ENCODE results near the gene CHD1.

CHD1 gene

DNA sequence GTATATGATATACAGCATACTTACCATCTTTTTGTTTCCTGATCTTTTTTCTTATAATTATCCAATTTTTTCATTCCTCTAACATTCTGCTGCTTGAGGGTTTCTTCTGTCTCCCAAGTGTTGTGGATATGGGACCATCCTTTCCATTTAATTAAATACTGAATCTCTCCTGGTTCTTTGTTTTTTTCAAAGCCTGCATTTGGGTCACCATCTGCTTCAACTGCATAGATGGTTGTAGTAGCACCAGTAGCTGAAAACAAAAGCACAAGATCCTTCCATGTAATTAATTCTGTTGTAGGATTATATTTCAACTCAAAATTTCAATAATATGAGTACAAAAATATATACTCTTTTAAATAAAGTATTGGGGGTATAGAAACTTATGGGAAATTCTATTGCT, 29.4 kb downstream of the CHD1 start:
- DNase-seq (ENCODE audit: low read depth in 2 of 2) = no peak

DNA sequence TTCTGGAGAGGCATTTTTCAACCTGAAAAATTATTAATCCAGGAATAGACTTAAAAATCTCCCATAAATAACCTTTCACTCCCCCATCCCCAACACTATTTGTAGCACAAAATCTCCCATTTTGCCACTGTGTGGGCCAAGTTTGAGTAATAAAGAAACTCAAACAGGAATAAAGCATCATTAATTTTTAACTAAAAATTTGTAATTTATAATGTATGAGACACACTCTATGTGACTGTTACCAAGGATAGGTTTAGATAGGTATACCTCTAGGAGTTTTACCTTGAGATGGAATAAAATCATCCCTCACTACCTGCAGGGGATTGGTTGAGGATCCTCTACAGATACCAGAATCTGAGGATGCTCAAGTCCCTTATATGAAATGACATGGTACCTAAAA, 30.1 kb downstream of the CHD1 start:
- no peak for DNase-seq (ENCODE audit: low read depth in 2 of 2)

DNA sequence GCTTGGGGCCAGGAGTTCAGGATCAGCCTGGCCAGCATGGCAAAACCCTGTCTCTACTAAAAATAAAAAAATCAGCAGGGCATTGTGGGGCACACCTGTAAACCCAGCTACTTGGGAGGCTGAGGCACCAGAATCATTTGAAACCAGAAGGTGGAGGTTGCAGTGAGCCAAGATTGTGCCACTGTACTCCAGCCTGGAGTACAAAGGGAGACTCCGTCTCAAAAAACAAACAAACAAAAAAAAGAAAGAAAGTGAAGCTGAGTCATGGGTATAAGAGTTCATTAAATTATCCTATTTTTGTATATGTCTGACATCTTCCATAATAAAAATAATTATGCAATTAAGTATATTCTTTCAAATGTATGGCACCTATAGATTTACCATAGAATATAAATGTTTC, 37.2 kb downstream of the CHD1 start:
- DNase-seq (ENCODE audit: low read depth in 2 of 2) = no peak

DNA sequence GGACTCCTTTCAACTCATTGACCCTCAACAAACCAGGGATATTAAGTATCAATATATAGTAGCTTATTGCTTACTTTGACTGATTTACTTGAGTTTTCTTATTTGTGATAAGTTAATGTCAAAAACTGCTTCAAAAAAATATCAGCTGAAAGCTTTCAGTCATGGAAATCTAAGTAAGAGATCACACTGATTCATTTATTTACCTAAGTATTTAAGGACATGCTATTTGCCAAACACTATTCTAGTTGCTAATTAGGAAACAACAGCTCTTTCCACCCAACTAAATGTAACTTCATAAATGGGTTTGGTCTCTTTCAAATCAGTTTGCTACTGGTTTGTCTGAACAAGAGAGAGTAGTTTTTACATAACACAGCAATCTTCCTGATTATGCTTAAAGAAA, 48.2 kb downstream of the CHD1 start:
- DNase-seq (ENCODE audit: low read depth in 2 of 2) = no peak

DNA sequence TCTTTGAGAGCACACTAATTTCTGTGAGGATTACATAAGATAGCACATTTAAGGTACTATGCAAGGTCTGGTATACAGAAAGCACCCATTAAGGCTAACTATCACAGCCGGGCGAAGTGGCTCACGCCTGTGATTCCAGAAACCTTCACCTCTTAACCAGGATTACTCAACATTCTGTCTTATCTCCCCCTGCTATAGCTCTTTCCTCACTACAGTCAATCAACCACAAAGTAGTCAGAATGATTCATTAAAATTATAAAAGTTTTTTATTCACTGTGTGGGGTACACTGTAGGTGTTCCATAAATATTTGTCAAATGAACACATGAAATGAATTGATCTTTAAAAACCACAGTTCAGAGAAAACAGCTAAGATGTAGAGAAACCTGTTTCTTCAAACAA, 48.7 kb downstream of the CHD1 start:
- DNase-seq (ENCODE audit: low read depth in 2 of 2) = no peak

DNA sequence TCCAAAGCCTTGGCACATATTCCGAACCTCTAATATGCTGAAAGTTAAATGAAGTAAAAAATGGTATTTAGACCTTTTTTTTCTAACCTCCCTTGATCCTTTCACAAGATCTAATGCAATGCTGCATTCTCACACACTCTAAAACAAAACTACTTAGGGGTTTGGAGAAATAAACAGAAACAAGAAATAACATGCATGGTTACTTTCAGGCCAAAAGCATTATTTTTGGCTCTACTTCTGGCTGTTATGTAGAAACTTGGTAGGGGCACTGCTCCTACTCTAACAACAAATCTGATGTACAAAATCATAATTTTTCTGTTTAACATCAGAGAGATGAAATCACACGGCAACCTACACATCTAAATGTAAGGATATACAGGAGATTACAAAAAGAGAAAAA, 51.2 kb downstream of the CHD1 start:
- DNase-seq (ENCODE audit: low read depth in 2 of 2) = no peak

DNA sequence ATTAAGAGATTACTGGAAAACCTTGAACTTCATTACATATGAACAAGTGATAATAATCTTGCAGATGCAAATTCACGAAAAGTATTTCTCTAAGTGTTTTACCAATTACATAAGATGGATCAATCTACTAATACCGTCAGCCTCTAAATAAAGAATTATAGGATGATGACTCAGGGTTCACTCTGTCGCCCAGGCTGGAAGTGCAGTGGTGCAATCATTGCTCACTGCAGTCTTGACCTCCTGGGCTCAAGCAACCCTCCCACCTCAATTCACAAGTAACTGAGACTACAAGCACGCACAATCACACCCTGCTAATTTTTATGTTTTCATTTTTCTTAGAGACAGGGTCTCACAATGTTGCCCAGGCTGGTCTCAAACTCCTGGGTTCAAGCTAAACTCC, 56.1 kb downstream of the CHD1 start:
- no peak for DNase-seq (ENCODE audit: low read depth in 2 of 2)

DNA sequence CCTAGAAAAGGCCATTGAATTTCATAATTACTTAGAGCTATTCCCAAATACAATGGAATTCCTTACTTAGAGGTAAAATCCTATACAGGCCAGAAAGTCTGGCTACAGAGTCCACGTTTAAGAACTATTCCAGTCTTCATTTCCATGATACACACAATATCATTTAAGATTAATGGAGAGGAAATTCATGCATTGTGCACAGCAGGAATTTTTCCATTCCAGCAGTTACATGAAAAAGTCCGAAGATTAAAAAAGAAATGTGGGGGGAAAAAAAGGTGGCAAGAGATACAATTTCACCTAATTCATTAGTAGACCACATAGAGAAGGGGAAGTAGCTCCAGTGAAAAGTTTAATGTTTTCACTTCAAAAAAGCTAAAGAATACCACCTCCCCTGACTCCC, 63.1 kb downstream of the CHD1 start:
- DNase-seq (ENCODE audit: low read depth in 2 of 2) = no peak

DNA sequence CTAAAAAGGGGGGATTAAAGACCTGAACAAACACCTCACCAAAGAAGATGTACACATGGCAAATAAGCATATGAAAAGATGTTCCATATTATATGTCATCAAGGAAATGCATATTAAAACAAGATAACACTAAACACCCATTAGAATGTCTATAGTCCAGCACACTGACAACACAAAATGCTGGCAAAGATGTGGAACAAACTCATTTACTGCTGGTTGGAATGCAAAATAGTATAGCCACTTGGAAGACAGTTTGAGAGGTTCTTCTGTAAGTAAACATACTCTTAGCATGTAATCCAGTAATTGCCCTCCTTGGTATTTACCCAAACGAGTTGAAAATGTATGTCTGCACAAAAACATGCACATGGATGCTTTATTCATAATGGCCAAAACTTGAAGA, 81.8 kb downstream of the CHD1 start:
- DNase-seq (ENCODE audit: low read depth in 2 of 2) = no peak

DNA sequence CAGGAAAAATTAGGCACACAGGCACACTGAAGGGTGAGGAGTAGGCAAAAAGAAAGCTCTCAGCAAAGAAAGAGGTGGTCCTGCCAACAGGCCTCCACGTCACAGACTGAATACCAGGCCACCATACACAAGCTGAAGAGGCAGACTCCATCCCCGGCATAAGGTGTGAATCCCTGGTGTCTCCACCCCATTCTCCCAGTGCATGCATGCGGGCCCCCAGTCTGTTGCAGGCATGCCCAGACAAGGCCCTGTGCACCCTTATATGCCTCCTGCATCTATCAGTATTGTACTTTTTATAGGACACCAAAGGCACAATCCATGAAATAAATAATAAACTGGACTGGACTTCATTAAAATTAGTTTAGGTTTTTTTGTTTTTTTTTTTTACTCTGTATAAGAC, 82.3 kb downstream of the CHD1 start:
- DNase-seq (ENCODE audit: low read depth in 2 of 2) = no peak

DNA sequence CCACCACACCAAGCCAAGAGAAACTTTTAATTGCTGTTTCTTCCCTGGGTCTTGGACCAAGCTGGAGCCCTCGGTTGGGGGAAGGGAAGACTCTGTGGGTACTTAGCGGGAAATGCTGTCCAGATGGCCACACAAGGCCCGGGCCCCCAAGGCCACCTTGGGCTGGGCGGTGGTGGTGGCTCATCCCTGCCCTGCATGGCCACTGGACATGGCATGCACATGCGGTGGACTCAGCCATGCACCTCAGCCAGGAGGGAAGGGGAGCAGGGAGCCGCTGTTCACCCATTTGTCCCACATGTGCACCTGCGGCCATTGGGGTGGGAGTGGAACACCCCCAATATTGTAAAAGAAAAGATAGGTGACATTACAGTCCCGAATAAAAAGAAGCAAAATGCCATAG, 82.9 kb downstream of the CHD1 start:
- no peak for DNase-seq (ENCODE audit: low read depth in 2 of 2)

DNA sequence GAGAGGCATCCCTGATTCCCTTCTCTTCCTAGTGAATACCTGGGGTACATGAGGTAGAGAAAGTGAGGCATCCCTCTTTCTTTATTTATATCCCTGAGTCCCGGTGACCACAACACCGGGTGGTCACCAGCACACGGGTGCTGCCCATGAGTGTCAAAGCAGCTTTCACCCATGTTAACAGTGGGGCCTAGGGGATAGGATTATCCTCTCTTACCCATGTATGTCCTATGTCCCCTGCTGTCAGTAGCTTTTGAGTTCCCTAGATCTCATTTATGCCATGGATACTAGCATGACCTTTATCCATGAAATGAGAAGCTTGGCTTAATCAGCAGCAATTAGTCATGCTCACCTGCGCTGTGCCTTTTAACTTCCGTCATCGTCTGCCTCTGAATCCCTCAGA, 83.9 kb downstream of the CHD1 start:
- no peak for DNase-seq (ENCODE audit: low read depth in 2 of 2)

DNA sequence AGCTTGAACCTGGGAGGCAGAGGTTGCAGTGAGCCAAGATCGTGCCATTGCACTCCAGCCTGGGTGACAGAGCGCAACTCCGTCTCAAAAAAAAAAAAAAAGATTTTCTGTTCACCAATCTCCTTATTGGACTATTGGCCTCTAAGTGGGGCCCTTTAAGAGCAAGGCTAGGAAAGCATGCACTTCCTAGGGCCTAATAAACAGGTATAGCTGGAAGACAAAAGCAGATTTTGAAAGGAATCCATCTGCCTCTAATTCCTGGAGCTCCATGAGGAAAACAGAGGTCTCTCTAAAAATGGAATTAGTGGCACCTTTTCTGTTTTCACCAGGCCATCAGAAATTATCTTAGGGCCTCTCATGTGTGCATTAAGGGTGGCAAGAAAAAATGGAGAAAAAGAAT, 85.3 kb downstream of the CHD1 start:
- no peak for DNase-seq (ENCODE audit: low read depth in 2 of 2)

DNA sequence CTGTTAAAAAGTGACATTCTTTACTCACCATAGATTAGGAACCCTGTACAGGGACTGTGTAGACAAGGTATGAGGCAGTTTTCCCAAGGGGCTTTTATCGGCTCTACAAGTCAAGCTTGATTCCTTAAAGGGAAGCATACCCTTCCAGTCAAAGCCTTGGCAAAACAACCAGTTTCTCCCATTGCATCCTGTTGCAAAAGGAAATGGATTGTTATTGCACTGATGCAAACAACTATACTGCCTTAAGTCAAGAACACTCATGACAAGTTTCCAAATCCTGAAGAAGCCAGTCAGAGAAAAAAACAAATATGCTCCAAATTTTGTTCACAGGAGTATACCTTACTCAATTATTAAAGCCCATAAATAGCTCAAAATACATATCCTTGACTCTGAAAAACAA, 87.9 kb downstream of the CHD1 start:
- DNase-seq (ENCODE audit: low read depth in 2 of 2) = no peak

DNA sequence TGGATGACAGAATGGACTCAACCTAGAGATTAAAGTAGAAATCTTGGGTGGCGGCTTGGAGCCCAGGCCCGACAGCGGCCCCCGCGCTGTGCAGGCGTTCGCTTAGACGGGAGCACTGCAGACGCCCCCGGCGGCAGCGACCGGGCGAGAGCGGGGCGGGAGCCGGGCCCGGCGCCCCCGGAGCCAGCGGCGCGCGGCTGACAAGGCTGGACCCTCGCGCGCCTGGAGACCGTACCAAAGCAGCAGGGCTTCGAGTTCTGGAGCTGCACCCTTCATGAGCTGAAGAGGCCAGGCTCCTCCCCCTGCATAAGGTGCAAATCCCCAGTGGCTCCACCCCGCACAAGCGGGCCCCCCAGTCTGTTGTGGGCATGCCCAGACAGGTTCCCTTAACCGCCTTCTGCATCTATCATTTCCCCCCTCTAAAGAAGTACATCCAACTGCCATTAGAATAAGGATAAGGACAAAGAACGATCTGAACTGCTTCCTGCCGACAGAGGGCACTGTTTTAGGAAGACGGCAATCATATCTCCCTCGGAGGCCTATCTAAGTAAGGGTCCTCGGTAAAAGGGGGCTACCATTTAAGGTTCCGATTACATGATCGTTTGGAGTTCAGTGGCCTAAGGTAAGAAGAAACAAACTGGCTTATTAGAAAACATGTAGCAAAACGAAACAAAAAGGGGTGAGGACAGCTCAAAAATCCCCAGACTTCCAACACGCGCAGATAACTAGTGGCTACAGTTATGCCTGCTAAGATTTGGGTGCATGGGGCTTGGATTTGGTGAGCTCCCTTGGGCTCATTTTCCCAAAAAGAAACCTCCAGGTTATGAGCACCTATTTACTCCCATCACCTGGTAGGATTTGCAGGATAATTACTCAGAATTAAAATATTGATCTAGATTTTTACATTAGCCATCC, 89.1 kb downstream of the CHD1 start:
- no peak for DNase-seq (ENCODE audit: low read depth in 2 of 2)

DNA sequence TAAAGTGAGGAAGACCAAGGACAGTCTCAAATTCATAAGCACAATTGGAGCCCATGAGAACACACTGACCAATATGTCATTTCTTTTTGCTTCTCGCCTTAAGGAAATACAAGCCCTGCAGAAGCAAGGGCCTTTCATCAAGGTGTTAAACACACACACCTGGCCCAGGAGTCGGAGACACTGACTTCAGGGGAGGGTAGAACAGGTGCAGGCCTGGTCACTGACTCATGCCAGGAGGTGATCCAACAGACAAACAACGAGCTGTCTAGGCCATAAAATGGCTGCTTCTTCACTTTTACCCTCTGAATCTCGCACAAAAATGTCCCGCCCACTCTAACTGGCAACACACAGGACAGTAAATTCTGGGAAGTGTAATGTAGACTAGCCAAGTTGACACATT, 92.6 kb downstream of the CHD1 start:
- no peak for DNase-seq (ENCODE audit: low read depth in 2 of 2)

DNA sequence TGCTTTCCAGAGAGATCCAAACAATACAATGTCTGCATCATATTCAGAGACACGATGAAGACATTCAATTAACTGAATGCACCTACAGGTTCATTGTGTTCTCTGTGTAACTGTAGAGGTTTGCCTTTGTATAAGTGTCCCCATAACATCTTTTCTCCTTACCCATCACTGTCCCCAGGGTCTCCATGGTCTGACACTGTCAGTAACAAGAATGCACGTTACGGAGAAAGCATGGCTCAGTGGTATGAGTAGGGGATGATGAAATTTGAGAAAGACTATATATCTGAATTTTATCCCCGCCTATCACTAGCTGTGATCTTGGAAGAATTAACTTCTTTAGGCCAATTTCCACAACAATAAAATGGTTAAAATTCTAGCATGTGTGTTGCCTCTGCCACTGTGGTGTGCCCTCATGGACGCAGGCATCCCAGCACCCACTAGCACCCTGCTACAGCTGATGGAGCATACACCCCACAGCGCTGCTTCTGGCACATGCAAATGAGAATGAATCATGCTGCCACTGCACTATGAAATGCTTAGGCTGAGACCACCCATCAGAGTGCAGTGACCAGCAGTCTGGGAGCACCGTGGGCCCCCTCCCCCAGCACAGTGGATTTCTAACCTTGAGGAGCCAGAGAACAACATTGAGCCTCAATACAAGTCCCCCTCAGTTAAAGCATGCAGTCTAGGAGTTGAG, 101.1 kb downstream of the CHD1 start:
- DNase-seq (ENCODE audit: low read depth in 2 of 2) = no peak

DNA sequence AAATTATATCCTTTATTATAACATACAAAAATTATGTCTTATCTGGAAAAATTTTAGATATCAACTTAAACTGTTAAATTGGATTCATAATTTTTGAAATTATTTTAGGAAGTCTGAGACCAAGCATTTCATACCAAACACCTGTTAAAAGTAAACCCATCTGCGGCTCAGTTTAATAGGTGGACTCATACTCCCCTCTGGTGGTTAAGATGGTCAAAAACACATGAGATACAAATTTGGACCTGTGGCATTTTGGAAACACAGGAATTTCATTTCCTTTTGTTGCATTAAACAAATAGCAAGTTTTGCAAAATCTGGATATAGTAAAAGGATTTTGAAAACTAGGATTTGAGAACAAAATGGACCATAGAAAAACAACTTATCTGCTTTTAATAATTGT, 101.6 kb downstream of the CHD1 start:
- DNase-seq (ENCODE audit: low read depth in 2 of 2) = no peak

DNA sequence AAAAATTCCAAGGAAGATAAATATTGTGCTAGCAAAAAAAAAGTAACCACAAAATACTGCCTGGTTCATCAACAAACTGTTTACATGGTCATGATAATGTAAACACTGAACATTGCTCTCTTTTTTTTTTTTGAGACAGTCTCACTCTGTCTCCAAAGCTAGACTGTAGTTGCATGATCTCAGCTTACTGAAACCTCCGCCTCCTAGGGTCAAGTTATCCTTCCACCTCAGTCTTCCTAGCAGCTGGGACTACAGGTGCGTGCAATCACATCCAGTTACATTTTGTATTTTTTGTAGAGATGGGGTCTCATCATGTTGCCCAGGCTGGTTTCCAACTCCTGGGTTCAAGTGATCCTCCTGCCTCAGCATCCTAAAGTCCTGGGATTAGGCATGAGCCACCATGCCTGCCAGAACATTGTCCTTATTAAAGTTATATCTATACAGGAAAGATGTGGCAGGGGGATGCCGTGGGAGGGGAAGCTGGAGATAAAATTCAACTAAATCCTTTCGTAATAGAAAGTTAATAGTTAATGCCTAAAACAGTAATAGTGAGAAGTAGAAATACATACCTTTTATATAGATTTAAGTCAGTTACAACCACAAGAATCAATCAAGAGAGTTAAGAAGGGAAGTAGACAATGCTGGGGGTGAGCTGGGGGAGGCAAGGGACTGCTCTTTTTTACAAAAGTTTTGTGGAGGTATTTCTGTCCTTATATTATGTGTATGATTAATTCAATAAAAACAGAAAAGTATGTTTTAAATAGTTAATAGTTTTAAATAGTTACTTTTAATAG, 103.0 kb downstream of the CHD1 start:
- DNase-seq (ENCODE audit: low read depth in 2 of 2) = no peak

DNA sequence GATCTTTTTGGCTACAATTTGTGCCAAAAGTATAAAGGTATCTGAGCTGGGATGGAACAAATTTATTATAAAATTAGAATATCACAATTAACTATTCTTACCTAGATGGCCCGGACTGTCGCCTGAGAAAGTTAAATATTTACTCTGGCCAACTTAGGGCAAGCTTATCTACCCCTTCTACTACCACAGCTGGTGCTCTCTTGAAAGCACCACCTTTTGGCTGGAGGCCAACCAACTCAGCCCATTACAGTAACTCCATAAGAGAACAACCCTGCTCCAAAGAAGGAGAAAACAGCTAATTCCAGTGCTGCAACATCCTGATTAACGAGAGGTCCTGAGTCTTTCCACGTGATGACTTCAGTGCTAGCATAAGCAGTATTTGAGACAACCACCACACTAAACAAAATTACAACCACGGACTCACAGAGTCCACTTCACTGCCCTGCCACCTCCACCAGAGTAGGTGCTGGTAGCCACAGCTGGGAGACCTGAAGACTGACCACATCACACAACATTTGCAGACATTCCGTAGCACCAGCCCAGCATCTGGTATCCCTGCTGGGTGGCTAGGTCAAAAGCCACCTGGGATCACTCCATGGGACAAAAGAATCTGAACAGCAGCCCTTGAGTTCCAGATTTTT, 112.1 kb downstream of the CHD1 start:
- no peak for DNase-seq (ENCODE audit: low read depth in 2 of 2)

DNA sequence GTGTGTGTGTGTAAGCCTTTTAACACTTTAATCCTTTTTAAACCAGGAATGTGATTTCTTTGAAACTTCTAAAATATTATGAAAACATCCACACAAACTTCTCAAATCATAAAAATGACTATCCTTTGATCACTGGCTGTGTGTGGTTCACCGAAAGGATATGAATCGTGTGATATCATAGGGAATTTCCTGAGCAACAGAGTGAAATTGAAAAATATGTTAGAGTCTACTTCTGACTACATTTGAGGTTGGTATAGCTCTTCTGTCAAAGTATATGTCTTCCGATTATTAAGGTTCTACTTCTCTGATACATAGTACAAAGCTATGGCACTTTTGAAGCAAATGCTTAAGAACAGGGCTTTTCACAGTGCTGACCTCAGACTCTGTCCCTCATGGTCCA, 115.1 kb downstream of the CHD1 start:
- DNase-seq (ENCODE audit: low read depth in 2 of 2) = no peak

DNA sequence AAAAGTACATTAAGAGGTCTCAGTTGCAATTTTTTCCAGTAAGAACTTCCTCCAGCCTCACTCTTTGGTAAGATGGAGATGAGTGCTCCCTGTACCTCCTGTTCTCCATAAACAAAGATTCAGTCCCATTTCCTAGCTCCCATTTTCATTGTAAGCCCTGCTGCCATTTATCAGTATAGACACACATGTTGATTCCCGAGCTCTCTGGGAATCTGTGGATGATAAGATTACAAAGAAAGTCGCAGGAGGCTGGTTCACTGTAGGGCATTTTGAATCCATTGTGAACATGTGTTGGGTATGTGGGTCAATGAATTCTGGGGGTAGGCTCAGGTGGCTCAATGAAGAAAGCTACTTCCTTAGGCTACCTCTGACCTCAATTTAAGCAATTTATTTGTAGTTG, 118.6 kb downstream of the CHD1 start:
- no peak for DNase-seq (ENCODE audit: low read depth in 2 of 2)
